Measurements from ENCODE around the gene HLA-DRB1.

- TF ChIP-seq CTCF (IDR thresholded peaks at IDR 0.05 in 8 of 11, conservative IDR thresholded peaks at IDR 0.05 in 3 of 11), result no peak
- no peak for TF ChIP-seq POLR2A (IDR thresholded peaks at IDR 0.05)
Measured at GRCh38 chr6:32627249-32627648, 37.6 kb upstream of the HLA-DRB1 start.

Data from spleen (tissue), 7 donors.